ENCODE data around the gene POLR2F.

DNA sequence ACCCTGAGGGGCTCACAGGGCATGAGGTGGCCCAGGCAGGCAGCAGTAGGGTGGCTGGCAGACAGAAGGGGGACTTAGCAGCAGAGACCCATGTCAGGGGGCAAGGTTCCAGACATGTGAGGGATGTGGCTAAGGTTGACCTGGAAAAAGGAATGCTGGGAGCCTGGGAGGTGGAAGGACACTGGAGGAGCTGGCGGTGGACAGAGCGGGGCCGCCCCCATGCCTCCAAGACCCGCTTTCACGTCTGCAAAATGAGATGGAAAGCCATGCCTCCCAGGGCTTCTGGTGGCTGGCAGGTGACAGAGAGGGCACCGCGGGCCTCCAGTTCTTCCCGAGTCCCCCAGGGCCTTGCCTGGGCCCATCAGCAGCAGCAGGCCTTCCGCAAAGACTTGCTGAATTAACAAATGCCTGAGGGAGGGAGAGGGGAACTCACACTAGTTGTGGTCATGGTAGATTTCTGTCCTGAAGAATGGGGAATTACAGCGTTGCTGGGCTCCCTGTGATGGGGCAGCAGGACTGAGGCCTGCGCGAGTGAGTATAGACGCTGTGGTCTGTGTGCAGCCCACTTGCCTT, 53.9 kb downstream of the POLR2F start:
- no peak for TF ChIP-seq ZNF707 (tag by site-specific recombination; IDR thresholded peaks at IDR 0.05)
- no peak for TF ChIP-seq RBAK (tag by site-specific recombination; IDR thresholded peaks at IDR 0.05)
